Vagina (tissue), 2 donors: ENCODE data around the gene ADAM15.

Experiments
- CTCF ChIP-seq, 3 experiments: fragments of 450-650 bp in 2 of 3; fragments of 200-600 bp in 1 of 3; sonication (generic) in 1 of 3; IDR thresholded peaks; one replicate each; pipeline ENCODE4 v1.5.1; 2017 to 2019; ENCODE audit warnings: antibody characterized with exemption in 3 of 3, mild to moderate bottlenecking in 2 of 3, moderate library complexity in 2 of 3
- POLR2A ChIP-seq, 2 donors: fragments of 450-650 bp; IDR thresholded peaks; one replicate each; pipeline ENCODE4 v1.6.1; 2017; ENCODE audit warnings: antibody characterized with exemption in 2 of 2, mild to moderate bottlenecking in 2 of 2, moderate library complexity in 2 of 2
- POLR2AphosphoS5 ChIP-seq, 2 donors: sonication (generic); formaldehyde crosslinking; IDR thresholded peaks; one replicate each; pipeline ENCODE4 v1.9.0; 2017; ENCODE audit warnings: antibody characterized with exemption in 2 of 2, mild to moderate bottlenecking in 2 of 2, low read depth in 1 of 2; ENCODE audit not compliant: insufficient read depth in 1 of 2

GRCh38 chr1:155108296-155108695, 57.2 kb downstream of the ADAM15 start:
- TF ChIP-seq CTCF (IDR thresholded peaks at IDR 0.05) = no peak
- TF ChIP-seq POLR2A (IDR thresholded peaks at IDR 0.05) = no peak
- TF ChIP-seq POLR2AphosphoS5 (IDR thresholded peaks at IDR 0.05; ENCODE audit: insufficient read depth in 1 of 2, low read depth in 1 of 2) = no peak
